Transverse colon (tissue), 4 donors: ENCODE results near the gene RTF1. TPM values are rescaled to one million over a fixed set of nuclear protein-coding genes. Genes with fewer than 3 reads are reported as not detected.

Experiments used
- DNase-seq: peaks from one replicate; pipeline ENCODE4 v3.0.0-alpha.2; 2019
- H3K27ac ChIP-seq, 4 donors: fragments of 200-600 bp; sonication (generic); 2 replicates each; pipeline ENCODE4 v1.5.1; 2016 to 2018; ENCODE audit warnings: inconsistent platforms in 4 of 4
- H3K27me3 ChIP-seq: fragments of 200-600 bp; sonication (generic); 2 replicates; pipeline ENCODE4 v1.5.1; 2017; ENCODE audit warnings: inconsistent platforms
- H3K36me3 ChIP-seq, 4 donors: fragments of 200-600 bp; sonication (generic); 2 replicates each; pipeline ENCODE4 v1.5.1; 2017 to 2019; ENCODE audit warnings: inconsistent platforms in 4 of 4
- H3K4me1 ChIP-seq, 4 donors: fragments of 200-600 bp; sonication (generic); 2 replicates each; pipeline ENCODE4 v1.5.1; 2017 to 2020; ENCODE audit warnings: inconsistent platforms in 4 of 4
- H3K4me3 ChIP-seq, 4 donors: fragments of 200-600 bp; sonication (generic); 1 replicate in 1 of 4; 2 replicates in 3 of 4; pipeline versions ENCODE4 v1.5.1 to v1.6.1; 2017 to 2019; ENCODE audit warnings: inconsistent platforms in 4 of 4
- H3K9me3 ChIP-seq, 2 donors: fragments of 200-600 bp; sonication (generic); 2 replicates each; pipeline ENCODE4 v1.5.1; 2017 to 2019; ENCODE audit warnings: inconsistent platforms in 2 of 2
- CTCF ChIP-seq, 5 experiments: fragments of 200-600 bp in 3 of 5; fragments of 450-650 bp in 2 of 5; sonication (generic) in 3 of 5; IDR thresholded peaks; 1 replicate in 2 of 5; 2 replicates in 3 of 5; pipeline ENCODE4 v1.5.1; 2016 to 2017; ENCODE audit warnings: antibody characterized with exemption in 5 of 5, inconsistent platforms in 3 of 5, mild to moderate bottlenecking in 2 of 5, moderate library complexity in 1 of 5
- EP300 ChIP-seq: sonication (generic); formaldehyde crosslinking; IDR thresholded peaks from one replicate; pipeline ENCODE4 v1.6.1; 2017; ENCODE audit warnings: antibody characterized with exemption, low read depth
- POLR2A ChIP-seq: fragments of 450-650 bp; IDR thresholded peaks from one replicate; pipeline ENCODE4 v1.6.1; 2016; ENCODE audit warnings: antibody characterized with exemption, mild to moderate bottlenecking, moderate library complexity
- POLR2AphosphoS5 ChIP-seq, 3 donors: sonication (generic); formaldehyde crosslinking; IDR thresholded peaks; one replicate each; pipeline ENCODE4 v1.6.1; 2016; ENCODE audit warnings: antibody characterized with exemption in 3 of 3
- WGBS, 2 donors: methylation state at CpG; one replicate each; pipeline ENCODE4 v1.1.5; 2018; ENCODE audit warnings: low coverage in 1 of 2; 5-methylcytosine and 5-hydroxymethylcytosine counted together
- in situ Hi-C, 4 donors: fragments of 200-750 bp; cut with MboI; loops; one replicate each; pipeline versions ENCODE4 v1.15.0 to v1.15.1; 2017; ENCODE audit warnings: low sequenced_read_pairs in 3 of 4, low pct_ligation_motif_present in 1 of 4, low pct_unique_long_range_greater_than_20kb in 1 of 4
- intact Hi-C: fragments of 100-400 bp; cut with DNase I; formaldehyde crosslinking; loops from one replicate; pipeline ENCODE4 v1.15.1; 2023; ENCODE audit warnings: low total_unique reads
- total RNA-seq, 4 donors: library from RNA; depleted of rRNA; stranded (reverse); fragments of >200 nt; gene quantifications; one replicate each; pipeline ENCODE4 v1.1.0, GENCODE V29; 2016

The RTF1 gene
- total RNA-seq, 4 donors from 2014 or later, result 10.7 to 23.2 (median 17.6) TPM

GRCh38 chr15:41494922-41495735 is 78.2 kb downstream of the RTF1 start:
- no peak for DNase-seq
- intact Hi-C loops, result no loop called here
- Histone ChIP-seq H3K27ac (peak overlapping the region; percentile 81 to 94 (median 90)), H3K4me1 (peaks cover 13 to 34% (median 32%) of the 10 kb centered on the region in 4 donors), H3K36me3 (no peaks in the 10 kb centered on the region), H3K9me3 (no peaks in the 10 kb centered on the region), H3K27me3 (peaks cover 22% of the 10 kb centered on the region), H3K4me3 (peak overlapping the region; percentile 38 to 63 (median 46))
- in situ Hi-C loops, result no loop called here
- WGBS, 2 donors, result 4% methylated on average over 24 of the region's 60 CpGs; no CpG with 5 or more reads in 1 of the 2 donors
- TF ChIP-seq EP300, result no peak
- TF ChIP-seq CTCF (IDR thresholded peaks at IDR 0.05), result peak in 1 of 5 experiments; percentile 32
- no peak for TF ChIP-seq POLR2AphosphoS5 (IDR thresholded peaks at IDR 0.05)
- peak; percentile 7 for TF ChIP-seq POLR2A

- Histone ChIP-seq H3K36me3 (no peaks in the 10 kb centered on the region), H3K27me3 (peaks cover 29% of the 10 kb centered on the region), H3K27ac (peak overlapping the region; percentile 81 to 94 (median 90)), H3K4me1 (peaks cover 13 to 34% (median 32%) of the 10 kb centered on the region in 4 donors), H3K9me3 (no peaks in the 10 kb centered on the region), H3K4me3 (peak overlapping the region; percentile 7 to 63 (median 46))
- peak; percentile 82 for DNase-seq
- TF ChIP-seq POLR2AphosphoS5 (IDR thresholded peaks at IDR 0.05) (peak in 2 of 3 donors; percentile 18 to 60), EP300 (no peak), CTCF (IDR thresholded peaks at IDR 0.05) (no peak), POLR2A (peak; percentile 63)
- in situ Hi-C loops (no loop called here), intact Hi-C loops (no loop called here)
- WGBS, 2 donors, result 40% methylated on average over 56 of the region's 59 CpGs; no CpG with 5 or more reads in 1 of the 2 donors
Observed at GRCh38 chr15:41495736-41496599, 79.1 kb downstream of the RTF1 start.

- no peaks in the 10 kb centered on the region for H3K36me3 ChIP-seq
- in situ Hi-C loops (no loop called here), intact Hi-C loops (no loop called here)
- TF ChIP-seq POLR2AphosphoS5 (IDR thresholded peaks at IDR 0.05) (no peak), EP300 (no peak), CTCF (IDR thresholded peaks at IDR 0.05) (no peak), POLR2A (no peak)
- no peak overlapping the region for H3K27ac ChIP-seq
- no peak for DNase-seq
- WGBS, 2 donors, result 91 to 100% methylated on average over 1 to 2 of the region's 2 CpGs
- H3K9me3 ChIP-seq, result no peaks in the 10 kb centered on the region
- peaks cover 14 to 44% (median 41%) of the 10 kb centered on the region in 4 donors for H3K4me1 ChIP-seq
- no peak overlapping the region for H3K4me3 ChIP-seq
- H3K27me3 ChIP-seq, result peaks cover 56% of the 10 kb centered on the region
Observed at GRCh38 chr15:41498657-41499056, 81.8 kb downstream of the RTF1 start.
